ENCODE measurements around the gene CCNYL1. TPM values are rescaled to one million over a fixed set of nuclear protein-coding genes. Genes with fewer than 3 reads are reported as not detected.
"Not testable (repeated sequence)": the region's sequence is repeated elsewhere in the genome, so short reads cannot be mapped to it uniquely, and the experiment has no call there.

CCNYL1 gene
- total RNA-seq, 1 donor from 2014 or later = 51.0 TPM

GRCh38 chr2:207731138-207731537, 19.7 kb downstream of the CCNYL1 start:
- DNase-seq (ENCODE audit: low spot score in 2 of 2) (no peak), FAIRE-seq (no peak)

DNA sequence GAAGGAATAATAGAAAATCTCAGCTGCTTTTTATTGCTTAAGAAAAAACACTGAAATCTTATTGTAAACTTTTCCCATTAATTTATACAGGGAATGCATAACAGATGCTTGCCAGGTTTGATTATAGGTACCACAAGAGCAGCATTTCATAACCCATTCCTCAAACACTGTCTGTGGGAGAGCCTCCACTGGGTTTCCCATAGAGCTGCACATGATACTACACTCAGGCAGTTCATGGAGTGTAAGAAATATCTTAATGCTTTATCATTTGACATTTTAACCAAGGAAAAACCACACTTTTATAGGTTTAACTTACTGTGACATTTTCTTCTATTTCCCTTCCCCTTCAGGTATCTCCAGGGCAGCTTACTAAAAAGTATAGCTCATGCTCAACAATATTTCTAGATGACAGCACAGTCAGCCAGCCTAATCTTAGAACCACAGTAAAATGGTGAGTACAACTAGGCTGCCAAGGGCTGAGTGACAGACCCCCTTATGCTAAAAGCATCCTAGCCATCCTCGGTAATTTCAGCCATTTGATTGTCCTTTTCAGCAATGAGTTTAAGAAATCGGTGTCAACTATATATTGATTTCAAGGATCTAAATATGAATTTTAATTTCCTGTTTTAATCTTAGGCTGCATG, 22.3 kb downstream of the CCNYL1 start:
- no peak for DNase-seq (ENCODE audit: low spot score in 2 of 2)
- no peak for FAIRE-seq

DNA sequence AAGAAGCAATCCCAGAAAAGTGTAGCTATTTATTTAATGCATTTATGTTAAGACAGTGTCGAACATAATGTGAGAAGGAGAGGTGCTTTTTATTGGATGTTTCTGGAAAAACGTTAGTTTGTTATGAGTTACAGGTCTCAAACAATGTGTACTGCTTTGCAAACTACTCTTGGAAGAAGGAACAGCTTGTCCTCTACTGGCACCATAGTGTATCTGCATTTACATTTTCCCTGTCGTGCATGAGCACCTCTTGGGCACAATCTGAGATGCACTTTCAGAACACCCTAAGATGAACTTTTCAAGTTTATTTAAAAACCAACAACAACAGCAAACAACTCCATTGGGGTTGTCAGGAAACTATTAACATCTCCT, 22.8 kb downstream of the CCNYL1 start:
- DNase-seq (ENCODE audit: low spot score in 2 of 2) (peak in 1 of 2 donors; percentile 18), FAIRE-seq (no peak)

- no peak for FAIRE-seq
Observed at GRCh38 chr2:207734636-207735512, 23.4 kb downstream of the CCNYL1 start.

GRCh38 chr2:207735513-207735859, 24.0 kb downstream of the CCNYL1 start:
- not testable (repeated sequence) for DNase-seq (ENCODE audit: low spot score in 2 of 2); FAIRE-seq

More at GRCh38 chr2:207734636-207735512, 23.4 kb downstream of the CCNYL1 start:
- no peak for DNase-seq (ENCODE audit: low spot score in 2 of 2)

DNA sequence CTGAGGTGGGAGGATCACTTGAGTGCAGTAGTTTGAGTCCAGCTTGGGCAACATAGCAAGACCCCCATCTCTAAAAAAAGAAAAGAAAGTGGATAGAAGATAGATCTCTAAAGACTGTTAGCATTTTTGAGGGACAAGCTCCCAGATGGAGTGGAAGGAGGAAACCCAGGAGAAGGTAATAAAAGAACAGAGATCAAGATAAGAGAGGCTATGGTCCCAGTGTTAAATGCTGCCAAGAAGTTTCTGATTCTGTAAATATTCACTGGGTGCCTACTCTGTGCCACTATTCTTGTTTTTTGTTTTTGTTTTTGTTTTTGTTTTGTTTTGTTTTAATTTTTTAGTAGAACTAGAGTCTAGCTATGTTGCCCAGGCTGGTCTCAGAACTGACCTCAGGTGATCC, 32.1 kb downstream of the CCNYL1 start:
- FAIRE-seq = no peak

GRCh38 chr2:207744050-207744449, 32.6 kb downstream of the CCNYL1 start:
- DNase-seq (ENCODE audit: low spot score in 2 of 2) (no peak), FAIRE-seq (no peak)

More for the DNA sequence above, 32.1 kb downstream of the CCNYL1 start:
- no peak for DNase-seq (ENCODE audit: low spot score in 2 of 2)

DNA sequence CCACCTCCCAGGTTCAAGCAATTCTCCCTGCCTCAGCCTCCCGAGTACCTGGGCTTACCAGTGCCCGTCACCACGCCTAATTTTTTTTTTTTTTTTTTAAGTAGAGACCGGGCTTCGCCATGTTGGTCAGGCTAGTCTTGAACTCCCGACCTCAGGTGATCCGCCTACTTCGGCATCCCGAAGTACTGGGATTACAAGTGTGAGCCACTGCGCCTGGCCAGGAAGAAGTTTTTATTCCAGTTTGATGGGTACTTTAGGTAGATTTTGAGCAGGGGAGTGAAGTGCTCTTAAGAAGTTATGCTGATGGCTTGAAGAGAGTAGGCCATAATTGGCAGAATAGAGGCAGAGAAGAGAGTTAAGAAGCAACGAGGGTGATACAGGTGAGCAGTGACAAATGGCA, 33.0 kb downstream of the CCNYL1 start:
- FAIRE-seq (no peak), DNase-seq (ENCODE audit: low spot score in 2 of 2) (no peak)

GRCh38 chr2:207746131-207746530, 34.7 kb downstream of the CCNYL1 start:
- peak; percentile 31 for FAIRE-seq

GRCh38 chr2:207747653-207748560, 36.5 kb downstream of the CCNYL1 start:
- DNase-seq (ENCODE audit: low spot score in 2 of 2) (no peak), FAIRE-seq (no peak)

More at GRCh38 chr2:207746131-207746530, 34.7 kb downstream of the CCNYL1 start:
- DNase-seq (ENCODE audit: low spot score in 2 of 2) = peak in 1 of 2 donors; percentile 54

DNA sequence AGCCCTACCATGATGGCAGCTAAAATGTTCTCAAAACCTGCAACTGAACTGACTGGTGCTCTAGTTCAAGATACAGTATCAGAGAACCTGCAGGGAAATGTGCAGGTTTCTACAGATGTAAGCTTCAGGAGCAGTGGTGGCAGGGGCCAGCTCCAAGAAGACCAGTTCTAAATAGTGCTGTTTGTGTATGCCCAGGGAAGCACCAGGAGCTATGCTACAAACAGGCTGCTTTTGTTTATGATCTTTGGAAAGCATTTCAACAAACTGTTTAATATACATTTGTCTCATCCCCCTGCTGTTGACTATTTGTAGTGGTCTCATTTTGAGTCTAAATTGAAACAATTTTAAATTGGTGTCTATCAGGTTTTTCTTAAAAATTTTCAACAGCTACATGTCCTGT, 37.6 kb downstream of the CCNYL1 start:
- no peak for DNase-seq (ENCODE audit: low spot score in 2 of 2)

GRCh38 chr2:207749873-207750272, 38.4 kb downstream of the CCNYL1 start:
- no peak for DNase-seq (ENCODE audit: low spot score in 2 of 2)
- no peak for FAIRE-seq

More for the DNA sequence above, 37.6 kb downstream of the CCNYL1 start:
- FAIRE-seq = no peak

- DNase-seq (ENCODE audit: low spot score in 2 of 2) (no peak), FAIRE-seq (no peak)
Observed at GRCh38 chr2:207750345-207750744, 38.9 kb downstream of the CCNYL1 start.

GRCh38 chr2:207750876-207751275, 39.4 kb downstream of the CCNYL1 start:
- DNase-seq (ENCODE audit: low spot score in 2 of 2) (no peak), FAIRE-seq (no peak)

DNA sequence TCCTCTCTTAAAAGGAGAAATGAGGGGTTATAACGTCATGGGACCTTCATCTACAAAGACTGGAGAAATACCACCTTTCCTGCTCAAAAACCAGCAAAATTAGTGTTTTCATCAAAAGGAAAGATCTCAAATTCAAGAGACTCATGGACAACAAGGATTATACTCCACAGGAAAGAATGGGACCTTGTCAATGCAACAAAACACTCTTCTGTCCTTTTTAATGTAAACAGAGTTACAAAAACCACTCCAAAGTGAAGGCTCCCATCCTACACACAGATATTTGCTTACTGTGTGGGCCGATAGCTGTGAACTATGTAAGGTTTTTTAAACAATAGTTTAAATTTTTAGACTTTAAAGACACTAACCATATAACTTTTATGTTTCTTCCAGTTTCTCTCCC, 42.2 kb downstream of the CCNYL1 start:
- not testable (repeated sequence) for DNase-seq (ENCODE audit: low spot score in 2 of 2); FAIRE-seq

GRCh38 chr2:207754498-207755383, 43.3 kb downstream of the CCNYL1 start:
- FAIRE-seq (no peak), DNase-seq (ENCODE audit: low spot score in 2 of 2) (no peak)

DNA sequence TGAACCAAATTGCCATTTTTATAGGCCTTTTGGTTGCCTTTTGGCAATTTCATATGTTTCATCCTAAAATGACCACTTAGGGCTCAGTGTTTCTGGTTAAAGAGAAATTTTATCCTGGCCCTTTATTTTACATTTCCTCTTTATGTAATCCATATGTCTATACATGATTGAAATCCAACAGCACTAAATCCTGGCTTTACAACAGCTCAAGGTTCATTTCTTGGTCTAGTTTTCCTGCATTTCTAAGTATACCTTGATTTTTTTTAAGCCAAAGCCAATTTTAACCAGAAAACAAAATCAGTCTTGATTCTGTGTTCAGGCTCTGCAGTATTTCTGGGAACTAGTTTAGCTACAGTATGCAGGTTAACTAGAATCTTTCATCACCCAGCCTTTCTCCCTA, 46.6 kb downstream of the CCNYL1 start:
- DNase-seq (ENCODE audit: low spot score in 2 of 2) = no peak
- FAIRE-seq = no peak

DNA sequence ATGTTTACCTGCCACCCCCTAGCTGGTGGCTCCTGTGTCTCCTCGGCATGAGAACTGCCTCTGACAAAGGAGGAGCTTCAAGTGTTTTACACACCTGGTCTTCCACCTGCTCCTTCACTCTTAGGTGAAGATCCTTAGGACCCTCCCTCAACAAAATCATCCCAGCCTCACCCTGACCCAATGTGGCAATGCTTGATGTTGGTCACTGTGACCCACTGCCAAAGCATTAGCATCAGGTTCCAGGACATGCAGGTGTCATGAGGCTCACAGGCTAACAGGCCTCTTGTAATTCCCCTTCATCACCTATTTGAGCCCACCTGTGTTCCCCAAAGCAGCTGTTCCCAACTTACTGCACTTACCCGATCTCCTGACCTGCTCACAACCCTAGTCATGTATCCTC, 48.5 kb downstream of the CCNYL1 start:
- DNase-seq (ENCODE audit: low spot score in 2 of 2) (no peak), FAIRE-seq (no peak)

GRCh38 chr2:207760453-207760852, 49.0 kb downstream of the CCNYL1 start:
- FAIRE-seq (no peak), DNase-seq (ENCODE audit: low spot score in 2 of 2) (no peak)

DNA sequence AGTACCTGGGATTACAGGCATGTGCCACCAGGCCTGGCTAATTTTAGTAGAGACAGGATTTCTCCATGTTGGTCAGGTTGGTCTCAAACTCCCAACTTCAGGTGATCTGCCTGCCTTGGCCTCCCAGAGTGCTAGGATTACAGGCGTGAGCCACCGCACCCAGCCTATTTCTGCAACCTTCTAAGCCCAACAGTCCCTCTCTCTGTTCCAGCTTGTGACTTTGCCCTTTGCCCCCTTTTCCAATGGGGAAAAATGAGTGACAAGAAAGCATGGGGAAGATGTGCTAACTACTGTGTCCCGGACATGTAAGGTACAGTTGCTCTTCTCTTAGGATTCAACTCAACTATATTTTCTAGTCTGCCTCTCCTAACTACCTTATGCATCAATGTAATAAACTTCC, 50.0 kb downstream of the CCNYL1 start:
- DNase-seq (ENCODE audit: low spot score in 2 of 2); FAIRE-seq: not testable (repeated sequence)
